ENCODE measurements around the gene UST.
"Not testable (repeated sequence)": the region's sequence is repeated elsewhere in the genome, so short reads cannot be mapped to it uniquely, and the experiment has no call there.

The UST gene

DNA sequence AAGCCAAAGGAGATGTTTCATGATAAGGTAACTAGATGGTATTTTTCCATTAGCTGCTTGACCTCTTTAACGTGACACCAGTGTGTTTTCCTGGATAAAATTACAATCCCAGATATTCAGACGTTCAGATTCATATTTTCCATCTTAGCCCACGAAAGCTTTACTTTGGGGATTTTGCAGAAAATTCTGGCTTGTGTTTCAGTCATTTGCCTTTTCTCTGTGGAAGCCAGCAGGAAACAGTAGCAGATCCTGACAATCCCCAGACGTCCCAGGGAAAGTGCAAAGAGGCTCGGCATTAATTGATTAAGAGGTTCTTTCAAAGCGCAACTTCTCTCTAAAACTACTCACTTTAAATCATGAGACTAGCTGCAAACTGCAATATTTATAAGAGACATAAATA is 243.6 kb downstream of the UST start:
- no peak overlapping the region for H3K27ac Mint-ChIP-seq
- ATAC-seq (replicated peaks) (no peak), DNase-seq (no peak)
- H3K4me3 Mint-ChIP-seq = no peak overlapping the region
- H3K4me1 Mint-ChIP-seq (ENCODE audit: low read depth in 2 of 2) = peaks cover 0 to 2% of the 10 kb centered on the region in 2 donors
- no peaks in the 10 kb centered on the region for H3K36me3 Mint-ChIP-seq (ENCODE audit: insufficient read depth)
- no peaks in the 10 kb centered on the region for H3K9me3 Mint-ChIP-seq
- H3K27me3 Mint-ChIP-seq = no peaks in the 10 kb centered on the region

- no peak overlapping the region for H3K4me3 Mint-ChIP-seq
- H3K4me1 Mint-ChIP-seq (ENCODE audit: low read depth in 2 of 2) = peaks cover 24 to 27% of the 10 kb centered on the region in 2 donors
- no peaks in the 10 kb centered on the region for H3K27me3 Mint-ChIP-seq
- DNase-seq (no peak), ATAC-seq (replicated peaks) (no peak)
- peaks cover 0 to 1% of the 10 kb centered on the region in 2 donors for H3K9me3 Mint-ChIP-seq
- peak overlapping the region in 1 of 2 donors; percentile 9 for H3K27ac Mint-ChIP-seq
- peaks cover 7% of the 10 kb centered on the region for H3K36me3 Mint-ChIP-seq (ENCODE audit: insufficient read depth)
Observed at GRCh38 chr6:148996815-148997214, 250.0 kb downstream of the UST start.

GRCh38 chr6:148997865-148998264 is 251.0 kb downstream of the UST start:
- no peak overlapping the region for H3K4me3 Mint-ChIP-seq
- peaks cover 24 to 27% of the 10 kb centered on the region in 2 donors for H3K4me1 Mint-ChIP-seq (ENCODE audit: low read depth in 2 of 2)
- peaks cover 7% of the 10 kb centered on the region for H3K36me3 Mint-ChIP-seq (ENCODE audit: insufficient read depth)
- no peak for DNase-seq
- H3K27ac Mint-ChIP-seq = peak overlapping the region in 1 of 2 donors; percentile 10
- peaks cover 0 to 1% of the 10 kb centered on the region in 2 donors for H3K9me3 Mint-ChIP-seq
- no peak for ATAC-seq (replicated peaks)
- H3K27me3 Mint-ChIP-seq = no peaks in the 10 kb centered on the region

- H3K9me3 Mint-ChIP-seq = peaks cover 0 to 1% of the 10 kb centered on the region in 2 donors
- DNase-seq (no peak), ATAC-seq (replicated peaks) (no peak)
- peaks cover 24 to 27% of the 10 kb centered on the region in 2 donors for H3K4me1 Mint-ChIP-seq (ENCODE audit: low read depth in 2 of 2)
- H3K36me3 Mint-ChIP-seq (ENCODE audit: insufficient read depth) = peaks cover 7% of the 10 kb centered on the region
- H3K4me3 Mint-ChIP-seq = no peak overlapping the region
- H3K27me3 Mint-ChIP-seq = no peaks in the 10 kb centered on the region
- peak overlapping the region in 1 of 2 donors; percentile 10 for H3K27ac Mint-ChIP-seq
Observed at GRCh38 chr6:148998704-148999103, 251.9 kb downstream of the UST start.

DNA sequence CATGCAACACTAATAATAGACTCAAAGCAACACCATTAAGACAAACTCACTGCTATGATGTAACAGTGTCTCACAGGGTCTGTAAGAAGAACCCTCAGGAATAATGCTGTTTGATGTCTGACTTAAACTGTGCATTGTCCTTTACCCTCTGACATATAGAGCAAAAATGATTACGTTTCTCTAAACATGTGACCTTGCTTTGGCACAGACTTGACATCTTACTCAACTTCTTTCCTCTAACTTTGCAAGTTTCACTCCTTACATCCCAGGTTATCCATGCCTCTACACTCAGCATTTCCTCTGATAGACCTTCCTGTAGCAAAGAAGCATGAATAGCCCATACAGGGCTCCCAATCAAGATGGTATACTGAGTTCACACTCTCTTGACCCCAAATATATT is 252.7 kb downstream of the UST start:
- peaks cover 24 to 27% of the 10 kb centered on the region in 2 donors for H3K4me1 Mint-ChIP-seq (ENCODE audit: low read depth in 2 of 2)
- H3K9me3 Mint-ChIP-seq = peaks cover 0 to 1% of the 10 kb centered on the region in 2 donors
- H3K4me3 Mint-ChIP-seq = no peak overlapping the region
- DNase-seq (no peak), ATAC-seq (replicated peaks) (no peak)
- H3K27ac Mint-ChIP-seq = peak overlapping the region in 1 of 2 donors; percentile 9
- no peaks in the 10 kb centered on the region for H3K27me3 Mint-ChIP-seq
- H3K36me3 Mint-ChIP-seq (ENCODE audit: insufficient read depth) = peaks cover 7% of the 10 kb centered on the region

DNA sequence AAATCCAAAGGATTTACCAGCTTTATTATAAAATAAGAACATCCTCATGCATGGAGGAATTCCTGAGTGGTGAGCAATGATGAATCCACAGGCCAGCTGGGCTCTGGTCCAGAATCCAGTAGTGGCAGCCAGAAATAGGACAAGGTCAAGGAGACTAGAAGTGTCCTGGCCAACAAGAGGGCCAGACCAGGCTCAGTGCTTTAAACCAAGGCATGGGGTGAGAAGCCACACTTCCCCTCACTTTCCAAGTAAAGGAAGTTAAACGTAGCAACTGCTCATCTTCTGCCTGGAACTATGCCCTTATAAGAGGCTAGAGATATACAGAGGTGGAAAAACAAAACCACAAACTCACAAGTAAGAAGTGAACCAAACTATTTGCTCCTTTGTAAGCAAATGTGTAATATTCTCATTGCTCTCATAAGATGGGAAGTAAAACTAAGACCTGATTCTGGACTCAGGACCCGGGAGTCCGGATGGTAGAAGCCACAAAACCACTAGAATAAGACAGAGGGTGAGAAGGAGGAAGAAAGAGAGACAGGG is 253.2 kb downstream of the UST start:
- ATAC-seq (replicated peaks) (peak; percentile 41), DNase-seq (no peak)
- H3K9me3 Mint-ChIP-seq = peaks cover 0 to 1% of the 10 kb centered on the region in 2 donors
- H3K4me1 Mint-ChIP-seq (ENCODE audit: low read depth in 2 of 2) = peaks cover 24 to 27% of the 10 kb centered on the region in 2 donors
- peak overlapping the region; percentile 9 to 85 for H3K27ac Mint-ChIP-seq
- H3K27me3 Mint-ChIP-seq = no peaks in the 10 kb centered on the region
- H3K4me3 Mint-ChIP-seq = peak overlapping the region; percentile 9 to 52
- H3K36me3 Mint-ChIP-seq (ENCODE audit: insufficient read depth) = peaks cover 7% of the 10 kb centered on the region

GRCh38 chr6:149001422-149001821 is 254.6 kb downstream of the UST start:
- ATAC-seq (replicated peaks) (no peak), DNase-seq (no peak)
- peaks cover 7% of the 10 kb centered on the region for H3K36me3 Mint-ChIP-seq (ENCODE audit: insufficient read depth)
- no peak overlapping the region for H3K4me3 Mint-ChIP-seq
- peaks cover 24 to 27% of the 10 kb centered on the region in 2 donors for H3K4me1 Mint-ChIP-seq (ENCODE audit: low read depth in 2 of 2)
- H3K9me3 Mint-ChIP-seq = peaks cover 0 to 1% of the 10 kb centered on the region in 2 donors
- no peak overlapping the region for H3K27ac Mint-ChIP-seq
- H3K27me3 Mint-ChIP-seq = no peaks in the 10 kb centered on the region

GRCh38 chr6:149003560-149003959 is 256.7 kb downstream of the UST start:
- DNase-seq (no peak), ATAC-seq (replicated peaks) (no peak)
- no peak overlapping the region for H3K27ac Mint-ChIP-seq
- H3K36me3 Mint-ChIP-seq (ENCODE audit: insufficient read depth) = peaks cover 5% of the 10 kb centered on the region
- no peak overlapping the region for H3K4me3 Mint-ChIP-seq
- no peaks in the 10 kb centered on the region for H3K27me3 Mint-ChIP-seq
- peaks cover 16% of the 10 kb centered on the region in 2 donors for H3K4me1 Mint-ChIP-seq (ENCODE audit: low read depth in 2 of 2)
- peaks cover 0 to 1% of the 10 kb centered on the region in 2 donors for H3K9me3 Mint-ChIP-seq

DNA sequence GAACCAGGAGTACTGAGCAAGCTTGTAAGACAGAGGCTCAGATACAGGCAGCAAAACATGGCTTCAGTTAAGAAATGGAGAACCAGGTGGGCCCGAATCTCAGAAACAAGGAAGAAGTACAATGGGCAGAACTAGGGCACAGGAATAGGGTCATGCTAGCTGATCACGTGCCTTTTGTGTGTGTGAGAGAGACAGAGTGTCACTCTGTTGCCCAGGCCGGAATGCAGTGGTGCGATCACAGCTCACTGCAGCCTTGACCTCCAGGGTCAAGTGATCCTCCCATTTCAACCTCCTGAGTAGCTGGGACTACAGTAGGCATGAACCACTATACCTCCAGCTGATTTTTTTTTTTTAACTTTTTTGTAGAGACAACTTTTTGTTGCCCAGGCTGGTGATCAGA is 257.8 kb downstream of the UST start:
- ATAC-seq (replicated peaks) (no peak), DNase-seq (no peak)
- Mint-ChIP-seq H3K27me3 (no peaks in the 10 kb centered on the region), H3K9me3 (peaks cover 0 to 1% of the 10 kb centered on the region in 2 donors), H3K27ac (no peak overlapping the region), H3K4me3 (no peak overlapping the region), H3K4me1 (ENCODE audit: low read depth in 2 of 2) (peaks cover 11 to 12% of the 10 kb centered on the region in 2 donors), H3K36me3 (ENCODE audit: insufficient read depth) (peaks cover 5% of the 10 kb centered on the region)

DNA sequence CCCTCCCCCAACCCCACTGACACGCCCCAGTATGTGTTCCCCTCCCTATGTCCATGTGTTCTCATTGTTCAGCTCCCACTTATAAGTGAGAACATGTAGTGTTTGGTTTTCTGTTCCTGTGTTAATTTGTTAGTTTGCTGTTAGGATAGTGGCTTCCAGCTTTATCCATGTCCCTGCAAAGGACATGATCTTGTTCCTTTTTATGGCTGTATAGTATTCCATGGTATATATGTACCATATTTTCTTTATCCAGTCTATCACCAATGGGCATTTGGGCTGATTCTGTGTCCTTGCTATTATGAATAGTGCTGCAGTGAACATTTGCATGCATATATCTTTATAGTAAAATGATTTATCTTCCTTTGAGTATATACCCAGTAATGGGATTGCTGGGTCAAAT is 259.4 kb downstream of the UST start:
- H3K27ac Mint-ChIP-seq = not testable (repeated sequence)

DNA sequence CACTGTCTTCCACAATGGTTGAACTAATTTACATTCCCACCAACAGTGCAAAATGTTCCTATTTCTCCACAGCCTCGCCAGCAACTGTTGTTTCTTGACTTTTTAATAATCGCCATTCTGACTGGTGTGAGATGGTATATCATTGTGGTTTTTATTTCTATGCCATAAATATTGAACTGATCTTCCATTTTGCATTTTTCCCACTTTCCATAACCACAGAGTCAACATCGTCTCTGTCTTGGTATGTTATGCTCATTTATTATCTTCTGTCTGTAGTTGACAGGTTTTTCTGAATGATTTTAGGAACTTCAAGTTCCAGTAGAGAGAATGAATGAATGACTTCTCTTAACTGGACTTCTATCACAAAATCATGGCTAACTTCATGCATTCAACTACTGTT is 259.8 kb downstream of the UST start:
- no peaks in the 10 kb centered on the region for H3K9me3 Mint-ChIP-seq
- ATAC-seq (replicated peaks) (no peak), DNase-seq (no peak)
- H3K4me3 Mint-ChIP-seq = no peak overlapping the region
- no peak overlapping the region for H3K27ac Mint-ChIP-seq
- no peaks in the 10 kb centered on the region for H3K4me1 Mint-ChIP-seq (ENCODE audit: low read depth in 2 of 2)
- H3K27me3 Mint-ChIP-seq = no peaks in the 10 kb centered on the region
- H3K36me3 Mint-ChIP-seq (ENCODE audit: insufficient read depth) = no peaks in the 10 kb centered on the region

More for the DNA sequence above, 259.4 kb downstream of the UST start:
- not testable (repeated sequence) for H3K4me3 Mint-ChIP-seq; H3K27me3 Mint-ChIP-seq; DNase-seq; H3K9me3 Mint-ChIP-seq; H3K36me3 Mint-ChIP-seq (ENCODE audit: insufficient read depth); H3K4me1 Mint-ChIP-seq (ENCODE audit: low read depth in 2 of 2); ATAC-seq (replicated peaks)

DNA sequence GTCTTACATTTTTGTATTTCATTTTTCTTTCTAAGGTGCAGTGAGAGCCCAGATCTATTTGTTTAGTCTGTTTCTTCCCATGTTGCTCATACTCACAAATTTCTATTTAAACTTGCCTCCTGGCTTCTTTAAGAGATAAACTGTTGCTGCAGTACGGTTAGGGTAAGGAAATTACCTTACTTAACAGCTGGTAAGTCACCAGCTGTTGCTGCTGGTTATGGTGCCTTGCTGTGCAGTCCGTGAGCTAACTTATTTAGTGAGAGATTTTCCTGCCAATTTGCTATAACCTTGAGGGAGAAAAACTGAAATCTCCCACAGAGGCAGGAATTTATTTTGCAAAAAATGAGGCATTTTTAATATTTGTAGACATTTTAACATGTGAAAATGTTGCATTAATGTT is 261.0 kb downstream of the UST start:
- ATAC-seq (replicated peaks) = no peak
- Mint-ChIP-seq H3K4me3 (no peak overlapping the region), H3K27me3 (no peaks in the 10 kb centered on the region), H3K9me3 (no peaks in the 10 kb centered on the region), H3K4me1 (ENCODE audit: low read depth in 2 of 2) (no peaks in the 10 kb centered on the region), H3K36me3 (ENCODE audit: insufficient read depth) (no peaks in the 10 kb centered on the region), H3K27ac (no peak overlapping the region)
- no peak for DNase-seq

- ATAC-seq (replicated peaks) = no peak
- no peak for DNase-seq
Observed at GRCh38 chr6:149008741-149009140, 261.9 kb downstream of the UST start.

GRCh38 chr6:149012040-149012545 is 265.3 kb downstream of the UST start:
- Mint-ChIP-seq H3K27me3 (no peaks in the 10 kb centered on the region), H3K27ac (no peak overlapping the region), H3K36me3 (ENCODE audit: insufficient read depth) (no peaks in the 10 kb centered on the region), H3K9me3 (no peaks in the 10 kb centered on the region), H3K4me3 (no peak overlapping the region), H3K4me1 (ENCODE audit: low read depth in 2 of 2) (no peaks in the 10 kb centered on the region)
- DNase-seq (no peak), ATAC-seq (replicated peaks) (no peak)

More at GRCh38 chr6:149008741-149009140, 261.9 kb downstream of the UST start:
- Mint-ChIP-seq H3K36me3 (ENCODE audit: insufficient read depth) (no peaks in the 10 kb centered on the region), H3K27me3 (no peaks in the 10 kb centered on the region), H3K9me3 (no peaks in the 10 kb centered on the region), H3K27ac (peak overlapping the region in 1 of 2 donors; percentile 20), H3K4me3 (no peak overlapping the region), H3K4me1 (ENCODE audit: low read depth in 2 of 2) (no peaks in the 10 kb centered on the region)

Measured in effector memory CD8-positive, alpha-beta T cell (primary cell).